Measurements from ENCODE around the gene PTGR2.
"Not testable (repeated sequence)": the region's sequence is repeated elsewhere in the genome, so short reads cannot be mapped to it uniquely, and the experiment has no call there.

PTGR2 gene

DNA sequence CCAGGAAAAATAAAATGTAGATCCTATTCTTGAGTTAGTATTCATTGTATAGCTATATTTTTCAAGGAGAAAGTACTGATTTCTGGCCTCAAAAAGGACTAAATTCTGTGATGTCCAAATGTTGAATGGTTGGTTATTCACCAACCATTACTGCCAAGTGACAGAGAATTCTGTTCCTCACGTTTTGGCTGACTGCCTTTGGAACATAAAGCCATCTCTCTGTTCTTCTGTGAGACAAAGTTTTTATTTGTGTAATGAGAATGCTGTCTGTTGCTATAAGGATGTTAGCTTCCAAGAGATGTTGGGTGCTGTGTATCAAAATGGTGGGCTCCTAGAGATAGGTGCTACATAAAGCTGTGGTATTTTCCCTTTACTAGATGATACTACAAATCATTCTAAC is 44.3 kb downstream of the PTGR2 start:
- H3K27ac ChIP-seq, result no peak overlapping the region
- TF ChIP-seq, protein P1, sequence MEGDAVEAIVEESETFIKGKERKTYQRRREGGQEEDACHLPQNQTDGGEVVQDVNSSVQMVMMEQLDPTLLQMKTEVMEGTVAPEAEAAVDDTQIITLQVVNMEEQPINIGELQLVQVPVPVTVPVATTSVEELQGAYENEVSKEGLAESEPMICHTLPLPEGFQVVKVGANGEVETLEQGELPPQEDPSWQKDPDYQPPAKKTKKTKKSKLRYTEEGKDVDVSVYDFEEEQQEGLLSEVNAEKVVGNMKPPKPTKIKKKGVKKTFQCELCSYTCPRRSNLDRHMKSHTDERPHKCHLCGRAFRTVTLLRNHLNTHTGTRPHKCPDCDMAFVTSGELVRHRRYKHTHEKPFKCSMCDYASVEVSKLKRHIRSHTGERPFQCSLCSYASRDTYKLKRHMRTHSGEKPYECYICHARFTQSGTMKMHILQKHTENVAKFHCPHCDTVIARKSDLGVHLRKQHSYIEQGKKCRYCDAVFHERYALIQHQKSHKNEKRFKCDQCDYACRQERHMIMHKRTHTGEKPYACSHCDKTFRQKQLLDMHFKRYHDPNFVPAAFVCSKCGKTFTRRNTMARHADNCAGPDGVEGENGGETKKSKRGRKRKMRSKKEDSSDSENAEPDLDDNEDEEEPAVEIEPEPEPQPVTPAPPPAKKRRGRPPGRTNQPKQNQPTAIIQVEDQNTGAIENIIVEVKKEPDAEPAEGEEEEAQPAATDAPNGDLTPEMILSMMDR (IDR thresholded peaks at IDR 0.05), result no peak
- no peak for TF ChIP-seq ZFX (IDR thresholded peaks at IDR 0.05; ENCODE audit: borderline replicate concordance)

DNA sequence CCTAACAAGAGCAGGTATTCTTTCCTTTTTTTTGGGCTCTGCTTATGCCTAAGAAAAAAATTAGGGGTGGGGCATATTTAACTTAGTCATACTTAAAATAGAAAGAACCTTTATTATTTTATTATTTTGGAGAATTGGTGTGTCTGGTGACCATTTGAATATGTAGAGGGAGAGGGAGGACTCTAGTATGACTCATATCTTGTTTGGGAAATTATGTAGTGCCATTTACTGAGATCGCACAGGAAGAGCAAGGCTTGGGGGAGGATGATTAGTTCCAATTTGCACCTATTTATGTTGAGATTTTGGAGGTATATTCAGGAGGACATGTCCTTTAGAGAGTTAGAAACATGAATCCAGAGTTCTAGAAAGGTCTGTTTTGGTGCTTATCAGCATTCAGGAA is 44.9 kb downstream of the PTGR2 start:
- TF ChIP-seq, protein P1 (IDR thresholded peaks at IDR 0.05), result no peak
- TF ChIP-seq ZFX (IDR thresholded peaks at IDR 0.05; ENCODE audit: borderline replicate concordance), result no peak
- no peak overlapping the region for H3K27ac ChIP-seq

DNA sequence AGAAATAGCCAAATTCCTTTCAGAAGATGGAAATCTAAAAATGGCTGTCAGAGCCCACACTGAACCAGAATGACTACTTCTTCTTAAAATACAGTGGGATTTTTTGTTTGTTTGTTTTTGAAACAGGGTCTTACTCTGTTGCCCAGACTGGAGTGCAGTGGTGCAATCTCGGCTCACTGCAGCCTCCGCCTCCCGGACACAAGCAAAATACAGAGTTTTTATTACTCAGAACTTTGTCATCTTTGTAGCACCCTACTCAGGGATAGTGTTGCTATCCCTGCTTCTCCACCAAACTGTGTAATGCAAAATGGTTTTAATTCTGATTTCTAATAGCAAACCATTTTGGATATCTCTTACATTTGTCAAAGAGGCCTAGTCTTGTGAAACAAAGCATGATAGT is 51.4 kb downstream of the PTGR2 start:
- no peak for TF ChIP-seq ZFX (IDR thresholded peaks at IDR 0.05; ENCODE audit: borderline replicate concordance)
- no peak overlapping the region for H3K27ac ChIP-seq

DNA sequence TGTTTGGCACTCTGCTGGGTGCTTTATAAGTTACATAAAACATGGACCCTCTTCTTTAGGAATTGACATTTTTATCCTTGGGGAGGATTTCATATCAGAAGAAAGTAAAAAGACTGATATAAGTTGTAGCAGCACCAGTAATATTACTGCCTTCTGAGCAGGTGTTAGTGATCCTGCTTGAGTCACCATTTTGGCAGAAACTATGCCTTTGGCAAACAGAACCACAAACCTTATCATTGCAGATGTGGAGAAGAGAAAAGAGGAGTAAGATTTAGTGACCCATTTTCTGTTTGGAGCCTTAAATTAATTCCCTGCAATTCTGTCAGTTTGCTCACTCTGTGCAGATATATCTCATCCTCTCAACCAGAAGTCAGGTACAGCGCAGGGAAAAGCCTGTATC is 58.0 kb downstream of the PTGR2 start:
- TF ChIP-seq, protein P1 (IDR thresholded peaks at IDR 0.05), result no peak
- no peak for TF ChIP-seq ZFX (IDR thresholded peaks at IDR 0.05; ENCODE audit: borderline replicate concordance)
- H3K27ac ChIP-seq, result no peak overlapping the region

DNA sequence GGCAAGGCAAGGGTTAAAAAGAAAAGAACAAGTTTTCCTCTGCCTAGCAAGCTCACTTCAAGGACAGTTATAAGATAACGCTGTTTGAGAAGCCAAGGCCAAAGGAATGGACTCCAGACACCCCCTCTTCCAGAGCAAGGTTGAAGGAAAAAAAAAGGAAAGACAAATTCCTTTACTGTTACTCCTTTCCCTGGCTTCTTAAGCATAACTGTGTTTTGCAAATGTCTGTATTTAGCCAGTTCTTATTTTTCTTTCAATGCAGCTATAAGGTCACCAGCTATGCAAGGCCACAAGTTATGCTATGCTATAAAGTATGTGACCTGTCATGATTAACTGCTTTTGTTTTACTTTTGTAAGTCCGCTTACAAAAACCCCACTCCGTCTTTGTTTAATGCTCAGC is 61.6 kb downstream of the PTGR2 start:
- TF ChIP-seq ZFX (IDR thresholded peaks at IDR 0.05; ENCODE audit: borderline replicate concordance), result no peak
- TF ChIP-seq, protein P1 (IDR thresholded peaks at IDR 0.05), result no peak

DNA sequence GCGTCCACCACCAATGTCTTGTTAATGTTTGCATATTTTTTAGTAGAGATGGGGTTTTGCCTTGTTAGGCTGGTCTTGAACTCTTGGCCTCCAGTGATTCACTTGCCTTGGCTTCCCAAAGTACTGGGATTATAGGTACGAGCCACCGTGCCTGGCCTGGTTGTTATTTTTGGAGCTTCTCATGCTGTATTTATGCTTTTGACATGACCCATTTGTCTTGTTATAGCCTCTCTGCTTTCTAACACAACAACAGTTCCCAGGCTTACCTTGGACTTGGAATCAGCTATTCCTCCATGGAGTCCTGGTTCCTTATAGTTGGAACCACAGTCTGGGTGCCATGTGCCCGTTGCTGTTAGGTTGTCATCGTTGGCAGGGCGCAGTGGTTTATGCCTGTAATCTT is 64.7 kb downstream of the PTGR2 start:
- no peak overlapping the region for H3K27ac ChIP-seq
- TF ChIP-seq ZFX (IDR thresholded peaks at IDR 0.05; ENCODE audit: borderline replicate concordance), result no peak
- TF ChIP-seq, protein P1 (IDR thresholded peaks at IDR 0.05), result no peak

More for the DNA sequence above, 61.6 kb downstream of the PTGR2 start:
- no peak overlapping the region for H3K27ac ChIP-seq

DNA sequence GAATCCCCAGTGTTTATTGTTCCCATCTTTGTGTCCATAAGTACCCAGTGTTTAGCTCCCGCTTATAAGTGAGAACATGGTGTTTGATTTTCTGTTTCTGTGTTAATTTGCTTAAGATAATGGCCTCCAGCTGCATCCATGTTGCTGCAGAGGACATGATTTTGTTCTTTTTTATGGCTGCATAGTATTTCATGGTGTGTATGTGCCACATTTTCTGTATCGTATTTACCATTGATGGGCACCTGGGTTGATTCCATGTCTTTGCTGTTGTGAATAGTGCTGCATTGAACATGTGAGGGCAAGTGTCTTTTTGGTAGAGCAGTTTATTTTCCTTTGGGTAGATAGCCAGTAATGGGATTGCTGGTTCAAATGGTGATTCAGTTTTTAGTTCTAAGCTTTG is 67.8 kb downstream of the PTGR2 start:
- H3K27ac ChIP-seq, result not testable (repeated sequence)

DNA sequence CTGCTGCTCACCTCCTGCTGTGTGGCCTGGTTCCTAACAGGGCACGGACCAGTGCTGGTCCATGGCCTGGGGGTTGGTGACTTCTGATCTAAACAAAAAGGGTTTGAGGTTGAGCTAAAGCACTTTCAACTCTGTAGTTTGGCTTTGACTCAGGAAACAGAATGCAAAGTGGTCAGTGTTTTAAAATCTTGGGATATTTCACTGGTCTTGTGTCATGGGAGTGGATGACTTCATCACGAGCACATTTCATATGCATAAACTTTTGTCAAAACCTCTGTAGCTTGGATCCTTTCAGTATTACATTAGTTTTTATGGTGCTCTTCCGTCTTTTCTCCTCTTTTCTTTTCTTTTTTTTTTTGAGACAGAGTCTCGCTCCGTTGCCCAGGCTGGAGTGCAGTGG is 72.7 kb downstream of the PTGR2 start:
- H3K27ac ChIP-seq, result no peak overlapping the region
- TF ChIP-seq, protein P1 (IDR thresholded peaks at IDR 0.05), result no peak
- no peak for TF ChIP-seq ZFX (IDR thresholded peaks at IDR 0.05; ENCODE audit: borderline replicate concordance)
